Psoas muscle (tissue), 8 donors: ENCODE data around the gene EVI5. TPM values are rescaled to one million over a fixed set of nuclear protein-coding genes. Genes with fewer than 3 reads are reported as not detected.
"Not testable (repeated sequence)": the region's sequence is repeated elsewhere in the genome, so short reads cannot be mapped to it uniquely, and the experiment has no call there.

Experiments
- ATAC-seq, 4 donors: fragments of 200-7000 bp; cut with Tn5 transposase; one replicate each; pipeline ENCODE4 v1.9.1; 2020; ENCODE audit warnings: moderate library complexity in 3 of 4, mild to moderate bottlenecking in 2 of 4
- DNase-seq, 2 donors: peaks; one replicate each; pipeline ENCODE4 v3.0.0-alpha.2; 2020
- H3K27ac ChIP-seq: fragments of 200-600 bp; one replicate; pipeline ENCODE4 v1.8.0; 2022
- H3K27me3 ChIP-seq, 3 donors: fragments of 200-600 bp in 1 of 3; one replicate each; pipeline versions ENCODE4 v1.6.1 to v1.8.0; 2013 to 2022; ENCODE audit warnings: low read length in 2 of 3, mild to moderate bottlenecking in 2 of 3, moderate library complexity in 1 of 3; ENCODE audit not compliant: insufficient read depth in 3 of 3
- H3K36me3 ChIP-seq, 2 donors: fragments of 200-600 bp in 1 of 2; one replicate each; pipeline versions ENCODE4 v1.6.1 to v1.8.0; 2013 to 2022; ENCODE audit warnings: low read depth in 1 of 2, mild to moderate bottlenecking in 1 of 2, moderate library complexity in 1 of 2; ENCODE audit not compliant: insufficient read depth in 1 of 2
- H3K4me1 ChIP-seq: fragments of 200-600 bp; one replicate; pipeline ENCODE4 v1.8.0; 2022
- H3K4me3 ChIP-seq: fragments of 200-600 bp; one replicate; pipeline ENCODE4 v1.8.0; 2022; ENCODE audit warnings: mild to moderate bottlenecking
- H3K9me3 ChIP-seq: fragments of 200-600 bp; one replicate; pipeline ENCODE4 v1.8.0; 2022
- WGBS, 3 donors: extraction: QIAGEN DNeasy Blood & Tissue Kit; methylation state at CpG; one replicate each; pipeline versions ENCODE4 v1.1.6 to v1.1.7; 2013; 5-methylcytosine and 5-hydroxymethylcytosine counted together
- intact Hi-C, 2 donors: fragments of 100-400 bp; cut with DNase I; formaldehyde crosslinking; loops; one replicate each; pipeline versions ENCODE4 v1.11.0 to v1.14.2; 2022
- polyA plus RNA-seq, 3 donors: library from polyadenylated mRNA; stranded (reverse); fragments of 200-250 nt; gene quantifications; one replicate each; pipeline ENCODE4 v1.2.3, GENCODE V29; 2013
- total RNA-seq, 4 donors: library from RNA; stranded (reverse); fragmentation: NEBNext Ultra II Directional in 2 of 4; extraction: Animal tissue kit (Norgen Biotek cat#: 25700) in 2 of 4; gene quantifications; one replicate each; pipeline versions ENCODE4 v1.2.1 to v1.2.4, GENCODE V29; 2021 to 2023
- TF ChIP-seq, protein P1 (sequence below): fragments of 200-600 bp; IDR thresholded peaks from one replicate; pipeline ENCODE4 v1.8.0; 2022; ENCODE audit warnings: antibody characterized with exemption
- donor health status: healthy with polysubstance abuse.
- donor health status: DM: no; HTN: no; CAD: no; lungs with moderate emphysema.
- donor health status: Bipolar disorder and iron deficiency.
- donor health status: healthy.
- donor health status: DM: yes; HTN: yes; CAD: no.
- donor health status: DM: no; HTN: no; CAD: no.
- donor health status: DM: no; HTN: no; CAD: no.
- donor health status: DM: yes; HTN: yes; CAD: no.

Gene EVI5
- total and polyA plus RNA-seq, 7 donors, result 2.3 to 15.9 (median 6.3) TPM

- Histone ChIP-seq H3K4me1 (no peaks in the 10 kb centered on the region), H3K4me3 (no peak overlapping the region), H3K9me3 (no peaks in the 10 kb centered on the region), H3K27ac (no peak overlapping the region), H3K36me3 (no peaks in the 10 kb centered on the region), H3K27me3 (no peaks in the 10 kb centered on the region)
- DNase-seq (no peak), ATAC-seq (no peak)
- intact Hi-C loops, result no loop called here
- TF ChIP-seq, protein P1, sequence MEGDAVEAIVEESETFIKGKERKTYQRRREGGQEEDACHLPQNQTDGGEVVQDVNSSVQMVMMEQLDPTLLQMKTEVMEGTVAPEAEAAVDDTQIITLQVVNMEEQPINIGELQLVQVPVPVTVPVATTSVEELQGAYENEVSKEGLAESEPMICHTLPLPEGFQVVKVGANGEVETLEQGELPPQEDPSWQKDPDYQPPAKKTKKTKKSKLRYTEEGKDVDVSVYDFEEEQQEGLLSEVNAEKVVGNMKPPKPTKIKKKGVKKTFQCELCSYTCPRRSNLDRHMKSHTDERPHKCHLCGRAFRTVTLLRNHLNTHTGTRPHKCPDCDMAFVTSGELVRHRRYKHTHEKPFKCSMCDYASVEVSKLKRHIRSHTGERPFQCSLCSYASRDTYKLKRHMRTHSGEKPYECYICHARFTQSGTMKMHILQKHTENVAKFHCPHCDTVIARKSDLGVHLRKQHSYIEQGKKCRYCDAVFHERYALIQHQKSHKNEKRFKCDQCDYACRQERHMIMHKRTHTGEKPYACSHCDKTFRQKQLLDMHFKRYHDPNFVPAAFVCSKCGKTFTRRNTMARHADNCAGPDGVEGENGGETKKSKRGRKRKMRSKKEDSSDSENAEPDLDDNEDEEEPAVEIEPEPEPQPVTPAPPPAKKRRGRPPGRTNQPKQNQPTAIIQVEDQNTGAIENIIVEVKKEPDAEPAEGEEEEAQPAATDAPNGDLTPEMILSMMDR, result no peak
Measured at GRCh38 chr1:92721886-92722285, 63.0 kb downstream of the EVI5 start.

DNA sequence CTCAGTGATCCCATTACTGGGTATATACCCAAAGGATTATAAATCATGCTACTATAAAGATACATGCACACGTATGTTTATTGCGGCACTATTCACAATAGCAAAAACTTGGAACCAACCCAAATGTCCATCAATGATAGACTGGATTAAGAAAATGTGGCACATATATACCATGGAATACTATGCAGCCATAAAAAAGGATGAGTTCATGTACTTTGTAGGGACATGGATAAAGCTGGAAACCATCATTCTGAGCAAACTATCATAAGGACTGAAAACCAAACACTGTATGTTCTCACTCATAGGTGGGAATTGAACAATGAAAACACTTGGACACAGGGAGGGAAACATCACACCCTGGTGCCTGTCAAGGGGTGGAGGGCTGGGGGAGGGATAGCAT is 63.8 kb downstream of the EVI5 start:
- 100% methylated on average over 2 of the region's 2 CpGs; no CpG with 5 or more reads in 2 of the 3 donors for WGBS, 3 donors
- intact Hi-C loops, DNase-seq, H3K36me3 ChIP-seq, H3K4me3 ChIP-seq, H3K9me3 ChIP-seq, H3K27me3 ChIP-seq, H3K27ac ChIP-seq, H3K4me1 ChIP-seq, ATAC-seq: not testable (repeated sequence)

DNA sequence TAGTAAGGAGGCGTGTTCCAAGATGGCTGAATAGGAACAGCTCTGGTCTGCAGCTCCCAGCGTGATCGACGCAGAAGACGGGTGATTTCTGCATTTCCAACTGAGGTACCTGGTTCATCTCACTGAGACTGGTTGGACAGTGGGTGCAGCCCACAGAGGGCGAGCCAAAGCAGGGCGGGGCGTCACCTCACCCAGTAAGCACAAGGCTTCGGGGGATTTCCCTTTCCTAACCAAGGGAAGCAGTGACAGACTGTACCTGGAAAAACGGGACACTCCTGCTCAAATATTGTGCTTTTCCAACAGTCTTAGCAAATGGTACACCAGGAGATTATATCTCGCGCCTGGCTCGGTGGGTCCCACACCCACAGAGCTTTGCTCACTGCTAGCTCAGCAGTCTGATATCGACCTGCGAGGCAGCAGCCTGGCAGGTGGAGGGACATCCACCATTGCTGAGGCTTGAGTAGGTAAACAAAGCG is 69.4 kb downstream of the EVI5 start:
- 96 to 98% (median 97%) methylated on average over 16 of the region's 16 CpGs for WGBS, 3 donors
- DNase-seq, H3K36me3 ChIP-seq, H3K27me3 ChIP-seq, H3K9me3 ChIP-seq, H3K4me3 ChIP-seq, H3K27ac ChIP-seq, intact Hi-C loops, ATAC-seq: not testable (repeated sequence)
- H3K4me1 ChIP-seq, result peaks cover 10% of the 10 kb centered on the region

DNA sequence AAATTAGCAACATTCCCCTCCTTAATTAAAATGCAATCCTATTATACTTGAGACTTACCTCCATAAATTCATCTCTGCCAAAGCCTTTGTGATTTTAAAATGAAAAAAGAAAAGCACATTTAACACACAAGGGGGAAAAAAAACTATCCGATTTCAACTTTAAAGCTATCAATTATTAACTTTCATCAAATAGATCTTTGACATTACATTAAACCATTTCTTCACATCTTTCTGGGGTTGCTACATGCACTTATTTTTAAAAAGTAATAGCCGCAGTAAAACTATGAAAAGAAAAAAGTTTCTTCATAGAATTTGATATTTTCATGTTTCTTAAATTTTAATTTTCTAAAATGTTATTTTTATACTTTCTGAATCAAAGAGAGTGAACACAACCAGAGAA is 71.0 kb downstream of the EVI5 start:
- no peaks in the 10 kb centered on the region for H3K36me3 ChIP-seq
- no peaks in the 10 kb centered on the region for H3K9me3 ChIP-seq
- peaks cover 10% of the 10 kb centered on the region for H3K4me1 ChIP-seq
- WGBS, 3 donors, result 97 to 99% (median 98%) methylated on average over 2 of the region's 2 CpGs
- TF ChIP-seq, protein P1, result no peak
- H3K27me3 ChIP-seq, result no peaks in the 10 kb centered on the region
- no peak for ATAC-seq
- H3K4me3 ChIP-seq, result no peak overlapping the region
- DNase-seq, result no peak
- H3K27ac ChIP-seq, result no peak overlapping the region
- intact Hi-C loops, result no loop called here

DNA sequence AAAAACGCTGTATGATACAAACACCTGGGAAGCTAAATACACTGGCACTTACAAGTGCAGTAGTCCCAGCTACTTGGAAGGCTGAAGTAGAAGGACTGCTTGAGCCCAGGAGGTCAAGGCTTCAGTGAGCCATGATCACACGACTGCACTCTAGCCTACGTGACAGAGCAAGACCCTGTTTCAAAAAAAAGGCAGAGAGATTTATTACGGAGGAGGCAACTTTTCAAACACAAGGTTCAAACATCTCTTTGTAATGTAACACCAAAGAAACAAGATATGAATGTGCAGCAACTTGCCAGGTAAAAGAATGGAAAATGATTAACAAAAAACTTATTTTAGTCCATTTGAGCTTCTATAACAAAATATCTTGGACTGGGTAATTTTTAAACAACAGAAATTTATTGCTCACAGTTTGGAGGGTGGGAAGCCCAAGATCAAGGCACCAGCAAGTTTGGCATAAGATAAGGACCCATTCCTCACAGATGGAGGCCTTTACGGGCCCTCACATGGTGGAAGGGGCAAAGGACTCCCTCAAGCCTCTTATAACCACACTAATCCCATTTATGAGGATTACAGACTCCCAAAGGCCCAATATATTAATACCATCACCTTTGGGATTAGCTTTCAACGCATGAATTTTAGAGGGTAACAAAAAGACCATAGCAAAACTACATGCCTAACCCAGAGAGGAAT is 73.3 kb downstream of the EVI5 start:
- H3K27me3 ChIP-seq, result no peaks in the 10 kb centered on the region
- 36 to 46% (median 39%) methylated on average over 6 of the region's 6 CpGs for WGBS, 3 donors
- no peak overlapping the region for H3K4me3 ChIP-seq
- no peak for DNase-seq
- H3K4me1 ChIP-seq, result peaks cover 10% of the 10 kb centered on the region
- H3K9me3 ChIP-seq, result no peaks in the 10 kb centered on the region
- peak in 1 of 4 donors; percentile 63 for ATAC-seq
- no peaks in the 10 kb centered on the region for H3K36me3 ChIP-seq
- intact Hi-C loops, result no loop called here
- TF ChIP-seq, protein P1, result no peak
- H3K27ac ChIP-seq, result peak overlapping the region; percentile 30

DNA sequence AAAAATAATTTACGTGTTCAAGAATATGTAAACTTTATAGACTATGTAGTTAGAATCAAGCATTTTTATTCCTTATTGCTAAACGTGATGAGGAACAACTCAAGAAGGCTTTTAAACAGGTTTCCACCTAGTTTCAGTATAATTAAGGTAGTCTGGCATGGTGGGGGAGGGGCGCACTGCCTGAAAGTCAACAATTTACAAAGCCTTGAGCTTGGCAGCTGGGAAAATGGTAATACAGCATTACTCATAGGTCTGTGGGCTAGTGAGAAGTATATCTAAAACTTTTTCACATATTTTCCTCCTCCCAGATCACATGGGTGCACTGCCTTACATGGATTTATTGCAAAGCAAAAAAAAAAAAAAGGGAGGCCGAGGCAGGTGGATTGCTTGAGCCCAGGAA is 75.2 kb downstream of the EVI5 start:
- ATAC-seq, result no peak
- Histone ChIP-seq H3K4me1 (peaks cover 10% of the 10 kb centered on the region), H3K36me3 (no peaks in the 10 kb centered on the region), H3K27ac (no peak overlapping the region), H3K27me3 (no peaks in the 10 kb centered on the region), H3K4me3 (no peak overlapping the region), H3K9me3 (no peaks in the 10 kb centered on the region)
- TF ChIP-seq, protein P1, result no peak
- intact Hi-C loops, result no loop called here
- 82 to 86% (median 86%) methylated on average over 4 of the region's 4 CpGs for WGBS, 3 donors
- DNase-seq, result no peak
